NCI-H1105 treated with DMSO at 0.1 percent for 48 hours (cell line): ENCODE data around the gene CCND1.

Source experiments
- DNase-seq: peaks from one replicate; lab custom pipeline; 2025; lab: John Stamatoyannopoulos, UW

CCND1 gene

DNA sequence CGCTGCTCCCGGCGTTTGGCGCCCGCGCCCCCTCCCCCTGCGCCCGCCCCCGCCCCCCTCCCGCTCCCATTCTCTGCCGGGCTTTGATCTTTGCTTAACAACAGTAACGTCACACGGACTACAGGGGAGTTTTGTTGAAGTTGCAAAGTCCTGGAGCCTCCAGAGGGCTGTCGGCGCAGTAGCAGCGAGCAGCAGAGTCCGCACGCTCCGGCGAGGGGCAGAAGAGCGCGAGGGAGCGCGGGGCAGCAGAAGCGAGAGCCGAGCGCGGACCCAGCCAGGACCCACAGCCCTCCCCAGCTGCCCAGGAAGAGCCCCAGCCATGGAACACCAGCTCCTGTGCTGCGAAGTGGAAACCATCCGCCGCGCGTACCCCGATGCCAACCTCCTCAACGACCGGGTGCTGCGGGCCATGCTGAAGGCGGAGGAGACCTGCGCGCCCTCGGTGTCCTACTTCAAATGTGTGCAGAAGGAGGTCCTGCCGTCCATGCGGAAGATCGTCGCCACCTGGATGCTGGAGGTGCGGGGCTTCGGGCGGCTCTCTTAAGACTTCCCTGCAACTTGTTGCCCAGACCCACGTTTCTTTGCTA lies at the start of gene CCND1:
Gene CCND1, plus strand, starts transcription at position 162 of the 587 bp plus-strand sequence. Its CDS starts 158 bp downstream, at position 320.
- DNase-seq, result peak; percentile 59

DNA sequence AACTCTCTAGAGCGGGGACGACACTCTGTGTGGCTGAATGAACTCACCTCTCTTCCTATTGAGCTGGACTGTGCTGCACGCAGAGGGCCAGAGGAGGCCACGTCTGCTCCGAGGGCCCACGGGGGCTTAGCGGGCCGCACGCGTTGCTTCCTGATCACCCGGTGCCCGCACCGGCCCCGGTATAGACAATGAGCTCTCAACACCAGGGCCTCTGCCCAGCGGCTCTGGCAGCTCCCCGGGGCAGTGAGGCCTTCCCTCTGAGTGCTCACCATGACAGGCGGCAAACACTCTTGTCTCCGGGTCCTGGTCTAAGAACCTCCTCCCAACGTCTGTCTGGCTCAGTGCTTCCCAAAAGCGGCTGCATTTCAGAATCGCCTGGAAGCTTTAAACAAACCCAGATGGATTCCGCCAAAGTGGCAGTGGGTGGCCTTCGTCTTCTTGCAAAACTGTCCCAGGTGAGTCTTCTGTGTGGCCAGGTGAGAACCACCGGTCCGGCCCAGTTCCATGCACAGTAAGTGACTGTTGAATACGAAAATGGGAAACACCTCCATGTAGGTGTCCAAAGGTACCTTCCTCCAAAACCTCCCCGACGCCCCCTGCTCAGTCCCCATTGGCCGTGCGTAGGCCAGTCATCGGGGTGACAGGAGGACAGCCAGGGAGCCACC lies 47.8 kb upstream of the CCND1 start:
- DNase-seq, result no peak

- DNase-seq, result no peak
These were observed 47.1 kb upstream of the CCND1 start for GRCh38 chr11:69593851-69594250.

DNA sequence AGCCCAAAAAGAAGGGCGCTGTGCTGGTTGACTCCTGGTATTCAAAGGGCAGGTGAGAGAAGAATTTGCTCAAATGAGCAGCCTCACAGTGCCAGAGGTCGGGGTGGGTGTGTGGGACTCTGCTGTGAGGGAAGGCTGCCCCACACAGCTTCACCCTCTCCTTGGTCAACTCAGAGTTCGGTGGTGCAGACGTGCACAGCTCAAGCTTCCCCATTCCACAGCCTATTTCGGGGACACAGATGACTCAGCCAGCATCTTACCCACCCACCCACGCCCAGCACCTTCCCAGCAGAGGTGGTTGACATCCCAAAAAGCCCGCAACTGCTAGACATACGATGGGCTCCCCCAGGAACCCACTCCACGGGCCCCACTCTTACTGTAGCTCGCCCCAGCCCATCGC lies 46.5 kb upstream of the CCND1 start:
- no peak for DNase-seq

DNA sequence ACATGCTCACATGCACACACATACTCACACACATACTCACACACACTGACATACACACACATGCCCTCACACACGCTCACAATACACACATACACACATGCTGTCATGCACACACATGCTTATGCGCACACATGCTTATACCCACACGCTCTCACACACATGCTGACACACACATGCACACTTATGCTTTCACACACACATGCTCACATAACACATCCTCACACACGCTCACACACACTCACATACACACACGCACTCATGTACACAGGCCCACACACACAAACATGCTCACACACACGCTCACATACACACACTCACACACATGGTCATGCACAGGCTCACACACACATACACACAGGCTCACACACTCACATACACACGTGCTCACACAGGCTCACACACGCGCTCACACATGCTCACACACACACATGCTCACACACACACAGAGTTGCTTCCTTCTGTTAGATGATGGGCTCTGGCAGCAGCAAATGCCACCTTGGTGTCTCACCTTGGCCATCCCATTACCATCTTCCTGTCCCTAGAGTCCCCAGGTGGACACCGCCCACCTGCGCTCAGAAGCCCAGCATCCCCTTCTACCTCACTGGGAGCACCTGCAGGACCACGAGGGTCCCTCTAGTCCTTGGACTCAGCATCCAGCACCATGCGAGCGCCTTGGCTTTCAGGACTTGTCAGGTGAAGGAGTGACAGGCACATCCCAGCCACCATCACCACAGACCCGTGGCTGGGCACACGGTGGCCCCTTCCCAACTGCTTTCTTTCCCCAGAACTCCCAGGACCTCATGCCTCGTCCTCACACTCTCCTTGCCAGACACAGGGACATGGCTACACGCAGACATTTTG lies 44.9 kb upstream of the CCND1 start:
- DNase-seq, result no peak

DNA sequence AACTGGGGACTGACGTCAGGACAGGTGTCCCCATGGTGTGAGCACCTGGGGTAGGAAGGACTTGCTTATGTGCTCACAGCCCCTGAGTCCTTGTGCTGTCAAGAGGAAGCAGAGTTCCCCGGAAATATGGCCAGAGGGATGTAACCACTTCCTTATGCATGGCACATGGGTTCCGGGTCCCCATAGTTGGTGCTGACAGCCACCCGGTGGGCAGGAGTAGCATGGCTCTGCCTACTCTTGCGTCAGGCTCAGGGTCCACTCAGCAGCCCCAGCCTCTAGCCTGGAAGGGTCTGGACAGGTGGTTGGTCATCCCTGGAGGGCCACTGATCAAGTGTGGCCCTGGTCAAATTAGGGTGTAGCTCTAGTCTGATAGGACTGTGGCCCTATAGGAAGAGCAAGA lies 42.8 kb upstream of the CCND1 start:
- no peak for DNase-seq

DNA sequence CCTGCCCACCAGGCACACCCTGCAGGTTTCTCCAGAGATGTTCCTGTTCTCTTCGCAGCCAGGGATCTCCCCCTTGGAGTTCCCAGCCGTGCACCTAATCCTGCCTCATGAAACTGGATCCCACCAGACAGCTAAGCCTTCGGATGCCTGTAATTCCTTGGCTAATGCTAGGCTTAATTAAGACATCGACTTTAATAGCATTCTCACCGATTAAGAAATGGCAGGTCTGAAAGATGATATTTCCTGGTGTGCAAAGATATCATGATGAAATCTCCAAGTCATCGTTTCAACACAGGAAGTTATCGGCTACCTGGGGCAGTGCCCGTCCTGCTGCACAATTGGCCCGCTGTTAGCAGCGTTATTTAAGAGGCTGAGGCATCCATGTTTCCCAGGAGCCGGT lies 41.5 kb upstream of the CCND1 start:
- no peak for DNase-seq

GRCh38 chr11:69600001-69600400 lies 41.0 kb upstream of the CCND1 start:
- no peak for DNase-seq

GRCh38 chr11:69601011-69601975 lies 39.7 kb upstream of the CCND1 start:
- DNase-seq, result no peak

DNA sequence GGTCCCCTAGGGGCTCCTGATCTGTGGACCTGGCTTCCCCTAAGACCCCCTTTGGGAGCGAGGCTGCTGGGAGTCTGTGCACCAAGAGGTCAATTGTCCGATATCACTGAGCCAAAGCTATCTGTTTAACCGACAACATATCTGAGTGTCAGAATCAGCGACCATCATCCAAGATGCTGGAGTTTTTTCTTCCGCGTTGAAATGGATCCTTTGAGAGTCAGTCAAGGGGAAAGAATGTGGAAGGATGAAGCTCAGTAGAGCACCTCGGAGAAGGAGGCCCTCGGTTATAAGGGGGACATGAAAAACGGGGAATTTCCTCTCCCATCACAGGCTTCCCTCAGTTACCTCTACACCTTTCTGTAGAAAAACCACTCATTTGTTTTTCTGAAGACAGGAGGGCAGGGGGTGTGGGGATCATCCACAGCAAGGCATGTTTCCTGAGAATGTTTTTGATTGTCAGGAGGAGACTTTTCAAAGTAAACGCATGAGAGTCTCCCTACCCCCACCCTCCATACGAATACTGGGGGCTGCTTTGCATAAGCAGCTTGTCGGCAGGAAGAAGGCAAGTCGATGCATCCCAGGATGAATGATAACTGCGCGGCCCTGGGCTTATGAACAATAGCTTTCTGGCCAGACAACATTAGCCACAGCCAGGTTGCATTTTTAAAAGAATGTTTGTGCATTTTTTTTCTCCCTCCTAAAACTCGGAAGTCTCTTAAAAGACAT lies 37.7 kb upstream of the CCND1 start:
- no peak for DNase-seq

DNA sequence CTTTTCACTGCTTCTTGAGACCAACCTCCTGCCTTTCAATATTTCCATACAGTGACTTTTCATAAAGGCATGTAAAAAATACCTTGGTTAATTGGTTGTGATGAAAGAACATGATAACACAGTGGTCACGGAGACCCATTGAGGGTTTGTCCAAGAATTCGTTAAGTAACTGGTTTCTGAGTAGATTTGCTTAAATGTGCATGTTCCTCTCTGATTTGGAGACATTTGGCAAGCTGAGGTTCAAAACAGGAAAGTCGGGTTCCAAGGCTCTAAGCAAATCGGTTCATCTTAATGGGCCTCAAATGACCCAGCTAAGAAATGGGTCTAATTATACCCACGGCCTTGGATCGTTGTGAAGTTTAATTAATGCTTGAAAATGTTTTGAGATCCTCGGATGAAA lies 36.9 kb upstream of the CCND1 start:
- no peak for DNase-seq

DNA sequence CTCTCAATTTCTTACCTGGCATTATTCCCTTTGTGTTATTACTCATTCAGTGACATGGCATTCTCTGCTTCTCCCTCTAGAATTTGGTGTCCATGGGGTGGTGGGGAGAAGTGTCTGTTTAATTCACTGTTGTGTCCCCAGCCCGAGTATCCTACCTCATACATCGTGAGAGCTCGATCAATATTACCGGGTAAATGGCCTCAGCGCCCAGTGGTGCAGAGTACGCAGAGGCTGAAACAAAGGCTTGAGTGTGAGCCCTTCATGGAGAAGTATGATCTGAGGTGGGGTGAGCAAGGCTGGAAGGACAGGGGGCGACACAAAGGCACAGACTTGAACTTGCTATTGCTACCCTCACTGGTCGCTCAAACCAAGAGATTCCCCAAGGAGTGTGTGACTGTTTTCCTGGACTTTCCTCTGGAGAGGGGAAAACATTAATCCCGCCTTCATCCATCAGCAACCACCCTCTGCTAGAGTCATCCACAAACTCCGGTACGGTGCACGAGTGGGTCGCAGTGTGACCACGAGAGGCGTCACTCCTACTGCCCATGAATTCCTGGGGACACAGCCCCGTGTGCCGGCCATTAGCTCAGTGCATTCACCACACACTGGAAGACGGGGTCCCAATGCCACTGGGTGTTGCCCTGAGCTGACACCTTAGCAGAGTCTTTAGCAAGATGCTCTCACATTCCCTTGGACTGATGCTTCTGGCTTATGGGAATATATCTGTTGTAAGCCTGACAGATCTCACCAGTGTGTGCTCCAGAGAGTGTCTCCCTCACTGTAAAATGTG lies 35.0 kb upstream of the CCND1 start:
- no peak for DNase-seq

DNA sequence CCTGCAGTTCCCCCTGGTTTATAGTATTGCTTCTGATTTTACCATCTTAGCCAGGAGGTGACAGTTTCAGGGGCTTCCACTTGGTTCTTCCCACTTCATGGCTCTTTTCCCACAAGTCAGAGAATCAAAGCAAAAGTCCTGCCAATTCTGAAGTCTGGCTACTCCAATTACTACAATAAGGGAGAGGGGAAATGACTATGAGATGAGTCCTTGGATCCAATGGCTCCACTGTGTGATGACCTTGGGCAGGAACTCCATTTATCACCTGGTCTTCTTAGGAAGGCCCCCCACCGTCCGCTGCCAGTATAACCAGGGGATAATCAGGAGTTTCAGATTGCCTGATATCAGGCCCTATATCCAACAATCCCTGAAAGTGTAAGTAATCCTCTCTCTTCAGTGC lies 31.6 kb upstream of the CCND1 start:
- no peak for DNase-seq

GRCh38 chr11:69611548-69612526 lies 29.1 kb upstream of the CCND1 start:
- DNase-seq, result no peak

DNA sequence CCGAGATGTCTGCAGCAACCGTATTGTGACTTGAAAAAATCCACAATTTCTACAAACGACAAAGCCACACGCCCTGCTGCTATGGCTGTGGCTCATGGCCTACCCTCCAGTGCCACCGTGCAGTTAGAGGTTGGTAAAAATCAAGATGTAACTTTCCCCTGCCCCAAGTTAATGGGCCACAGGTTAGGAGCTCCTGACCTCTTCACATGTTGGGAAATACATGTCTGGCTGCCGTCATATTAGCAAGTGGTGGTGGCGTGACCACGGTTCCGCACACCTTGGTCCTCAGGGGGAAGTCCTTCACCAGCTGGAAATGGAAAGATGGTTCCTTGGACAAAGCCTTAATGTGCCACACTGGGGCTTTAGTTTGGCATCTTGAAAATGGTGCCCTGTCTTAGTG lies 27.4 kb upstream of the CCND1 start:
- DNase-seq, result no peak

DNA sequence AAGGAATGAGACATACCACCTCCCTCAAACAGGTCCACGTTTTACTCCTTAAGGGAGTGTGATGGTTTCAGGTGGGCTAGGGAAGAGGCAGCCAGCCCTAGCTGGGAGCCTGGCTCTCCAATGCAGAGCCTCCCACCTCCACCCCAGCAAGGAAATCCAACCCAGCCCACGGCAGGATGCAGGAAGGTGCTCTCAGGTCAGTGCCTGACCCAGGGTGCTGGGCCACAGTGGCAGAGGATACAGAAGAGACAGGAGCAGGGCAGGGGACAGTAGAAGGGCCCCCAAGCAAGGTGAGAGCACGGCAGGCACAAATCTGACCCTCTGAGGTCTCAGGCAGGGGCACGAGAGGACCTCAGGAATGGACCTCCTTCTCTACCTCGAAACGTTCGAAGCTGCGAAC lies 26.9 kb upstream of the CCND1 start:
- DNase-seq, result no peak

DNA sequence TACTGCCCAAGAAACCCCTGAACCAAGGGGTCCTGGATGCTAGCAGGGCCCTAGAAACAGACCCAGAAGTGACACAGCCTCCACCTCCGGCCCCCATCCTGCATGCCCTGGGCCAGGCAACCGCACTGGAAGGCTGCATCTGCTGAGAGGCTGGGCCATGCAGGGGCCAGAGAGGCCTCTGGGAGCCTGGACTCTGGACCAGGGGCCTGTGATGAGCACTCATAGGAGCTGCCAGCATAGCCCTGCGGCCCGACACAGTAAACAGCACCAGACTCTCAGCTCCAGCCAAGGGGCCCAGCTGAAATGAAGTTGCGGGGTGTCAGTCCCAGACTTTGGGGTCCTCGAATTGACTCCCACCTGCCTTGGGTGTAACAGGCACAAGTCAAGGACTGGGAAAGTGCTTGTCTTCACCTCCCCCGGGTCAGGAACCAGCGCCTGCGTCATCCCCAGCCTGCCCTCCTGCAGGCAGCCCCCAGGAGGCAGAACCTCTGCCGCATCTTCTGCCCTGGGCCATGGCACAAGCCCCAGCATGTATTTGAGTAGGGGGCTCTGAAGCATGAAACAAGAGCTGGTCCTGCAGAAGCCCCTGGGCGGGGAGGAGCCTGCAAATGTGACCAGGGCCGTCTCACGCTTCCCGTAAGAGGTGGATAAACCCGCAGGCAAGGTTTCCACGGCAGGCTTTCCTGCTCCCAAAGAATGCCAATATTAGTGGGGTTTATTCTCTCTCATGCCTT lies 25.2 kb upstream of the CCND1 start:
- DNase-seq, result no peak

DNA sequence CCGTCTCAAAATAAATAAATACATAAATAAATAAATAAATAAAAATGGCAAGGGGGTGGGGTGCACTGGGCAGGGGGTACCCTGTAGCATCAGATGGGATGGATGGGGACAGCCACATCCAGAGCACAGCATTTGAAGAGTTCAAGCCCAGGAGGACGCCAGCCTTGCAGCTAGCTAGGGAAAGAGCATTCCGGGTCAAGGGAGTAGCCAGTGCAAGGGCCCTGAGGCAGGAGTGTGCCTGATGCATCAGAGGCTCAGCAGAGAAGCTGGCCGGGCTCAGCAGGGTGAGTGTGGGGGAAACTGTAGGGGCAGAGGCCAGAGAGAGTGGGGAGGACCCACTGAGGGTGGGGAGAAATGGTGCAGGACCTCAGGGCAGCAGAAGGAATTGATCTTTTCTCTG lies 23.7 kb upstream of the CCND1 start:
- DNase-seq, result no peak

- DNase-seq, result no peak
These were observed 23.3 kb upstream of the CCND1 start for GRCh38 chr11:69617682-69618081.
